SK-N-SH (cell line): ENCODE measurements around the gene SH3RF1. TPM values are rescaled to one million over a fixed set of nuclear protein-coding genes. Genes with fewer than 3 reads are reported as not detected.
A peak's percentile ranks its signal among the peaks of the same experiment; 100 is the strongest.

Experiments
- CTCF ChIA-PET: fragments of 300-600, 350-600 bp; formaldehyde crosslinking; extraction: SDS; loops from one replicate; lab custom pipeline; 2021; lab: Yijun Ruan, JAX
- POLR2A ChIA-PET: fragments of 350-600 bp; sonication (Branson Sonifier 250); formaldehyde crosslinking; extraction: SDS; loops from one replicate; lab custom pipeline; 2020; ENCODE audit warnings: antibody characterized with exemption, inconsistent platforms; lab: Yijun Ruan, JAX
- DNase-seq: peaks from one replicate; pipeline ENCODE4 v3.0.0; 2012
- H2AFZ ChIP-seq: fragments of 200-600 bp; sonication (generic); 2 replicates; pipeline ENCODE4 v1.8.1; 2016; ENCODE audit warnings: antibody characterized with exemption, mild to moderate bottlenecking, low read depth
- H3F3A ChIP-seq: fragments of 200-600 bp; sonication (generic); replicated peaks from 2 replicates; pipeline ENCODE3; 2016; ENCODE audit warnings: antibody characterized with exemption, mild to moderate bottlenecking; ENCODE audit not compliant: insufficient read depth
- H3K27ac ChIP-seq, 2 experiments: fragments of 200-500 bp in 1 of 2; fragments of 200-600 bp in 1 of 2; sonication (Bioruptor generic) in 1 of 2; sonication (generic), shearing (Covaris generic) in 1 of 2; 2 replicates each; pipeline versions ENCODE4 v1.5.1 to v1.6.1; 2014 to 2016; ENCODE audit warnings: low read depth in 2 of 2, inconsistent platforms in 1 of 2, low read length in 1 of 2, mild to moderate bottlenecking in 1 of 2, mixed read lengths in 1 of 2
- H3K27me3 ChIP-seq: fragments of 200-600 bp; sonication (generic), shearing (Covaris generic); 2 replicates; pipeline ENCODE4 v1.6.1; 2016; ENCODE audit warnings: mixed run types; ENCODE audit not compliant: insufficient read depth
- H3K36me3 ChIP-seq, 2 experiments: fragments of 200-500 bp in 1 of 2; fragments of 200-600 bp in 1 of 2; sonication (Bioruptor generic) in 1 of 2; sonication (generic) in 1 of 2; replicated peaks in 1 of 2; 2 replicates each; pipeline versions ENCODE3 to v1.5.1; 2014 to 2016; ENCODE audit warnings: low read length in 1 of 2, mild to moderate bottlenecking in 1 of 2; ENCODE audit not compliant: insufficient read depth in 2 of 2, control insufficient read depth in 1 of 2
- H3K4me1 ChIP-seq, 2 experiments: fragments of 200-500 bp in 1 of 2; fragments of 200-600 bp in 1 of 2; sonication (Bioruptor generic) in 1 of 2; sonication (generic), shearing (Covaris generic) in 1 of 2; 2 replicates each; pipeline versions ENCODE4 v1.5.1 to v1.6.1; 2014 to 2016; ENCODE audit warnings: low read depth in 1 of 2, low read length in 1 of 2, mixed run types in 1 of 2; ENCODE audit not compliant: insufficient read depth in 2 of 2, control insufficient read depth in 1 of 2
- H3K4me2 ChIP-seq: fragments of 200-600 bp; sonication (generic), shearing (Covaris generic); 2 replicates; pipeline ENCODE4 v1.6.1; 2017; ENCODE audit warnings: mixed run types
- H3K4me3 ChIP-seq, 2 experiments: fragments of 200-500 bp in 1 of 2; fragments of 200-600 bp in 1 of 2; sonication (Bioruptor generic) in 1 of 2; sonication (generic), shearing (Covaris generic) in 1 of 2; 2 replicates each; pipeline versions ENCODE4 v1.5.1 to v1.8.1; 2014 to 2016; ENCODE audit warnings: low read depth in 2 of 2, inconsistent platforms in 1 of 2, low read length in 1 of 2, mild to moderate bottlenecking in 1 of 2, mixed read lengths in 1 of 2, moderate library complexity in 1 of 2
- H3K79me2 ChIP-seq: fragments of 200-600 bp; sonication (generic); 2 replicates; pipeline ENCODE4 v1.8.1; 2017; ENCODE audit warnings: mild to moderate bottlenecking; ENCODE audit not compliant: insufficient read depth
- H3K9ac ChIP-seq: fragments of 200-600 bp; sonication (generic); 2 replicates; pipeline ENCODE4 v1.6.1; 2017; ENCODE audit warnings: mixed run types
- H3K9me2 ChIP-seq: fragments of 200-600 bp; sonication (generic); 2 replicates; pipeline ENCODE4 v1.6.1; 2017; ENCODE audit warnings: mixed run types
- H3K9me3 ChIP-seq: fragments of 200-600 bp; sonication (generic); 2 replicates; pipeline ENCODE4 v1.6.1; 2017; ENCODE audit warnings: mixed run types, mild to moderate bottlenecking, moderate library complexity
- H4K20me1 ChIP-seq: fragments of 200-600 bp; sonication (generic); 2 replicates; pipeline ENCODE4 v1.6.1; 2017; ENCODE audit warnings: mild to moderate bottlenecking, mixed run types; ENCODE audit not compliant: insufficient read depth
- CHD2 ChIP-seq: fragments of 150-350 bp; IDR thresholded peaks from 2 replicates; pipeline ENCODE4 v1.6.1; 2018; ENCODE audit warnings: low read length; ENCODE audit not compliant: partially characterized antibody
- FOSL2 ChIP-seq: IDR thresholded peaks from 2 replicates; pipeline ENCODE4 v1.4.0; 2012; ENCODE audit warnings: low read depth, mild to moderate bottlenecking, moderate library complexity, borderline replicate concordance
- GABPA ChIP-seq: IDR thresholded peaks from 2 replicates; pipeline ENCODE4 v1.4.0; 2012; ENCODE audit warnings: low read depth, mild to moderate bottlenecking
- GATA2 ChIP-seq: sonication (generic); formaldehyde crosslinking; IDR thresholded peaks from 2 replicates; pipeline ENCODE4 v1.5.0; 2020; ENCODE audit warnings: mild to moderate bottlenecking, missing genetic modification reagents
- JUND ChIP-seq: IDR thresholded peaks from 2 replicates; pipeline ENCODE4 v1.4.0; 2012
- MAX ChIP-seq: IDR thresholded peaks from 2 replicates; pipeline ENCODE4 v1.4.0; 2012; ENCODE audit warnings: low read depth
- MXI1 ChIP-seq: IDR thresholded peaks from 2 replicates; pipeline ENCODE4 v1.6.1; 2012; ENCODE audit warnings: mild to moderate bottlenecking, low read depth, low read length, improper control_type of control experiment
- NRF1 ChIP-seq: IDR thresholded peaks from 2 replicates; pipeline ENCODE4 v1.6.1; 2012; ENCODE audit warnings: low read depth, mild to moderate bottlenecking, low read length
- PBX3 ChIP-seq: IDR thresholded peaks from 2 replicates; pipeline ENCODE4; 2012
- POLR2AphosphoS5 ChIP-seq: IDR thresholded peaks from 2 replicates; pipeline ENCODE4 v1.6.1; 2012; ENCODE audit warnings: low read depth, low read length
- RCOR1 ChIP-seq: fragments of 150-350 bp; IDR thresholded peaks from 2 replicates; pipeline ENCODE4 v1.6.1; 2017; ENCODE audit warnings: antibody characterized with exemption, low read length
- RFX5 ChIP-seq: IDR thresholded peaks from 2 replicates; pipeline ENCODE4 v1.6.1; 2012; ENCODE audit warnings: mild to moderate bottlenecking, improper control_type of control experiment, low read length
- RXRA ChIP-seq: IDR thresholded peaks from 2 replicates; pipeline ENCODE4 v1.4.0; 2012; ENCODE audit warnings: low read depth, mild to moderate bottlenecking, borderline replicate concordance
- SIN3A ChIP-seq: IDR thresholded peaks from 2 replicates; pipeline ENCODE4 v1.6.1; 2012; ENCODE audit warnings: low read depth, mild to moderate bottlenecking, low read length, moderate library complexity, borderline replicate concordance
- TCF12 ChIP-seq: IDR thresholded peaks from 2 replicates; pipeline ENCODE4 v1.4.0; 2012
- USF2 ChIP-seq: fragments of 150-350 bp; IDR thresholded peaks from 2 replicates; pipeline ENCODE4 v1.6.1; 2017; ENCODE audit warnings: antibody characterized with exemption, low read length, low read depth, borderline replicate concordance
- WGBS: methylation state at CpG from one replicate; pipeline ENCODE4 v1.1.6; 2017; ENCODE audit warnings: low lambda C conversion rate; 5-methylcytosine and 5-hydroxymethylcytosine counted together
- polyA plus RNA-seq, 3 experiments: library from polyadenylated mRNA; depleted of rRNA; stranded (reverse); fragments of >200 nt; gene quantifications; 2 replicates each; pipeline ENCODE4 v1.2.3, GENCODE V29; 2012

Gene SH3RF1
- polyA plus RNA-seq, 1 of the 3 experiments (the other 2 are of a cell fraction), result 22.0 TPM

GRCh38 chr4:169105620-169106019 lies 165.1 kb downstream of the SH3RF1 start:
- H3K36me3 ChIP-seq, result peaks cover 29 to 83% of the 10 kb centered on the region in 2 experiments
- no peak for DNase-seq

GRCh38 chr4:169103966-169104412 lies 166.8 kb downstream of the SH3RF1 start:
- Histone ChIP-seq H3F3A (peaks cover 5% of the 10 kb centered on the region), H3K9me3 (no peaks in the 10 kb centered on the region), H3K4me2 (no peak overlapping the region; the same call in 1 of the 2 replicates), H4K20me1 (no peaks in the 10 kb centered on the region), H3K27me3 (no peaks in the 10 kb centered on the region), H3K9me2 (no peaks in the 10 kb centered on the region), H3K36me3 (peaks cover 27 to 77% of the 10 kb centered on the region in 2 experiments), H2AFZ (no peak overlapping the region), H3K4me3 (no peak overlapping the region), H3K9ac (no peak overlapping the region), H3K79me2 (peaks cover 75% of the 10 kb centered on the region; the same call in 1 of the 2 replicates), H3K4me1 (peaks cover 8 to 28% of the 10 kb centered on the region in 2 experiments; a peak in 2 of 4 replicates), H3K27ac (peak overlapping the region in 1 of 2 experiments; percentile 18; a peak in 1 of 4 replicates)
- DNase-seq, result peak; percentile 65
- 50% methylated on average over 3 of the region's 3 CpGs for WGBS
- ChIA-PET POLR2A (no interaction called here), CTCF (interaction anchor here (1.8 kb wide), 1 partner anchor 17 kb away, joined by 5 read pairs; no protein-coding TSS in a partner anchor)
- no peak for TF ChIP-seq MXI1
- TF ChIP-seq TCF12, result peak; percentile 65
- no peak for TF ChIP-seq NRF1
- no peak for TF ChIP-seq POLR2AphosphoS5
- no peak for TF ChIP-seq RFX5
- TF ChIP-seq RCOR1, result 0 out of 2 replicates have a peak, but pooled peaks have one; percentile 20
- peak; percentile 46 for TF ChIP-seq PBX3

More at GRCh38 chr4:169105620-169106019, 165.1 kb downstream of the SH3RF1 start:
- peaks cover 8 to 16% of the 10 kb centered on the region in 2 experiments; a peak in 2 of 4 replicates for H3K4me1 ChIP-seq
- TF ChIP-seq USF2, result no peak
- TF ChIP-seq CHD2, result no peak
- no peak for TF ChIP-seq RXRA
- no peak for TF ChIP-seq POLR2AphosphoS5
- TF ChIP-seq GATA2 (CRISPR knock-in tag), result no peak
- TF ChIP-seq MAX, result no peak
- no peak for TF ChIP-seq SIN3A
- TF ChIP-seq GABPA, result no peak
- no peak for TF ChIP-seq JUND
- no peak for TF ChIP-seq FOSL2
- no peaks in the 10 kb centered on the region for H3K9me3 ChIP-seq
- no peaks in the 10 kb centered on the region for H3K9me2 ChIP-seq
- no peak overlapping the region for H3K27ac ChIP-seq
- H3F3A ChIP-seq, result peaks cover 3% of the 10 kb centered on the region
- H4K20me1 ChIP-seq, result no peaks in the 10 kb centered on the region
- H3K79me2 ChIP-seq, result peaks cover 68% of the 10 kb centered on the region; the same call in 1 of the 2 replicates
- no peak overlapping the region for H3K4me3 ChIP-seq
- POLR2A ChIA-PET, result no interaction called here
- over 99% methylated on average over 6 of the region's 6 CpGs for WGBS
- no peak overlapping the region for H2AFZ ChIP-seq
- no peak overlapping the region for H3K9ac ChIP-seq
- no peak overlapping the region for H3K4me2 ChIP-seq
- no peaks in the 10 kb centered on the region for H3K27me3 ChIP-seq
- CTCF ChIA-PET, result interaction anchor here (1.2 to 1.8 kb wide), 2 partner anchors 15 to 81 kb away, joined by 3 to 5 read pairs; no protein-coding TSS in a partner anchor
